ENCODE data around the gene SLC25A4. TPM values are rescaled to one million over a fixed set of nuclear protein-coding genes. Genes with fewer than 3 reads are reported as not detected.

Gene SLC25A4
- total and polyA plus RNA-seq, 2 of the 13 experiments (the other 11 are each of a cell fraction or from before 2014, with no cell fraction given): 30.3 to 42.1 TPM

DNA sequence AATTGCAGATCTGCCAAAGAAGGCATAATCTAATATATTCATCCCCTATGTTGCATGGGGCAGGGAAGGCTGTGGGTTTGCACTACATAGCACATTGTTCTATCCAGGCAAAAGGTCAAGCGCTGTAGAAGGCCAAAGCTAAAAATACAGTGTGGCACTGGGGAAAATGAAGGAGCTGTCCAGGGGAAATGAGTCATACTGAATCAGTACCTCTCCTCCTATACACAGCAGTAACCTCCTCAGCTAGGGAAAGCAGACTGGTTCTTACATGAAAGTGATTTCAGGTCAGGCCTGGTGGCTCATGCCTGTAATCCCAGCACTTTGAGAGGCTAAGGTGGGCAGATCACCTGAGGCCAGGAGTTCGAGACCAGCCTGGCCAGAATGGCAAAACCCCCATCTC is 31.0 kb upstream of the SLC25A4 start (continued):
- TF ChIP-seq, protein P1, sequence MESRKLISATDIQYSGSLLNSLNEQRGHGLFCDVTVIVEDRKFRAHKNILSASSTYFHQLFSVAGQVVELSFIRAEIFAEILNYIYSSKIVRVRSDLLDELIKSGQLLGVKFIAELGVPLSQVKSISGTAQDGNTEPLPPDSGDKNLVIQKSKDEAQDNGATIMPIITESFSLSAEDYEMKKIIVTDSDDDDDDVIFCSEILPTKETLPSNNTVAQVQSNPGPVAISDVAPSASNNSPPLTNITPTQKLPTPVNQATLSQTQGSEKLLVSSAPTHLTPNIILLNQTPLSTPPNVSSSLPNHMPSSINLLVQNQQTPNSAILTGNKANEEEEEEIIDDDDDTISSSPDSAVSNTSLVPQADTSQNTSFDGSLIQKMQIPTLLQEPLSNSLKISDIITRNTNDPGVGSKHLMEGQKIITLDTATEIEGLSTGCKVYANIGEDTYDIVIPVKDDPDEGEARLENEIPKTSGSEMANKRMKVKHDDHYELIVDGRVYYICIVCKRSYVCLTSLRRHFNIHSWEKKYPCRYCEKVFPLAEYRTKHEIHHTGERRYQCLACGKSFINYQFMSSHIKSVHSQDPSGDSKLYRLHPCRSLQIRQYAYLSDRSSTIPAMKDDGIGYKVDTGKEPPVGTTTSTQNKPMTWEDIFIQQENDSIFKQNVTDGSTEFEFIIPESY (CRISPR knock-in tag; IDR thresholded peaks at IDR 0.05): 0 out of 2 replicates have a peak, but pooled peaks have one; percentile 11
- no peak for TF ChIP-seq CHD2 (IDR thresholded peaks at IDR 0.05; ENCODE audit: low read depth, low read length)
- TF ChIP-seq RXRB (CRISPR knock-in tag; IDR thresholded peaks at IDR 0.05; ENCODE audit: borderline replicate concordance): peak; percentile 76; the same call in 1 of the 2 replicates

GRCh38 chr4:185113340-185113739 is 29.7 kb upstream of the SLC25A4 start:
- no peak for FAIRE-seq
- BruUV-seq (replicated peaks): no TSS peak
- no peaks in the 10 kb centered on the region for H3K27me3 ChIP-seq (ENCODE audit: control insufficient read depth in 1 of 2, insufficient read depth in 2 of 2, low read length in 2 of 2)
- DNase-seq (ENCODE audit: low spot score): no peak
- no peak overlapping the region for H3K27ac ChIP-seq (ENCODE audit: extremely low read length, insufficient read depth, low read length)
- peaks cover 19% of the 10 kb centered on the region for H3K4me1 ChIP-seq (ENCODE audit: insufficient read depth, low read length)
- no peak overlapping the region for H3K4me3 ChIP-seq (replicated peaks in 1 of 3; ENCODE audit: insufficient read depth in 1 of 3, low read depth in 2 of 3, low read length in 3 of 3)
- POLR2A ChIA-PET: no interaction called here
- H3K4me2 ChIP-seq (ENCODE audit: low read depth, low read length): no peak overlapping the region
- CTCF ChIA-PET (ENCODE audit: low intra/inter-chr PET ratio, low total read pairs): no interaction called here
- H2AFZ ChIP-seq (ENCODE audit: low read length): no peak overlapping the region
- H3K36me3 ChIP-seq (replicated peaks in 1 of 2; ENCODE audit: control insufficient read depth in 1 of 2, insufficient read depth in 2 of 2, low read length in 2 of 2): no peaks in the 10 kb centered on the region
- intact Hi-C loops (cut with micrococcal nuclease; ENCODE audit: unreplicated experiment): no loop called here
- no peaks in the 10 kb centered on the region for H3K79me2 ChIP-seq (ENCODE audit: insufficient read depth, low read length)
- H4K20me1 ChIP-seq (ENCODE audit: insufficient read depth, low read length): no peaks in the 10 kb centered on the region
- 21% methylated on average over 2 of the region's 2 CpGs for WGBS (ENCODE audit: low lambda C conversion rate)
- ATAC-seq: no peak
- in situ Hi-C loops (cut with HindIII; ENCODE audit: extremely low pct_ligation_motif_present, low pct_unique_long_range_greater_than_20kb): no loop called here
- no peak overlapping the region for H3K9ac ChIP-seq (ENCODE audit: insufficient read depth, low read depth, low read length)
- H3K9me3 ChIP-seq (ENCODE audit: low read length): no peaks in the 10 kb centered on the region
- no peak for TF ChIP-seq ZNF775 (CRISPR knock-in tag; IDR thresholded peaks at IDR 0.05; ENCODE audit: borderline replicate concordance)
- TF ChIP-seq BCLAF1 (IDR thresholded peaks at IDR 0.05): no peak
- no peak for TF ChIP-seq ZNF263 (CRISPR knock-in tag; IDR thresholded peaks at IDR 0.05)
- TF ChIP-seq, protein P2, sequence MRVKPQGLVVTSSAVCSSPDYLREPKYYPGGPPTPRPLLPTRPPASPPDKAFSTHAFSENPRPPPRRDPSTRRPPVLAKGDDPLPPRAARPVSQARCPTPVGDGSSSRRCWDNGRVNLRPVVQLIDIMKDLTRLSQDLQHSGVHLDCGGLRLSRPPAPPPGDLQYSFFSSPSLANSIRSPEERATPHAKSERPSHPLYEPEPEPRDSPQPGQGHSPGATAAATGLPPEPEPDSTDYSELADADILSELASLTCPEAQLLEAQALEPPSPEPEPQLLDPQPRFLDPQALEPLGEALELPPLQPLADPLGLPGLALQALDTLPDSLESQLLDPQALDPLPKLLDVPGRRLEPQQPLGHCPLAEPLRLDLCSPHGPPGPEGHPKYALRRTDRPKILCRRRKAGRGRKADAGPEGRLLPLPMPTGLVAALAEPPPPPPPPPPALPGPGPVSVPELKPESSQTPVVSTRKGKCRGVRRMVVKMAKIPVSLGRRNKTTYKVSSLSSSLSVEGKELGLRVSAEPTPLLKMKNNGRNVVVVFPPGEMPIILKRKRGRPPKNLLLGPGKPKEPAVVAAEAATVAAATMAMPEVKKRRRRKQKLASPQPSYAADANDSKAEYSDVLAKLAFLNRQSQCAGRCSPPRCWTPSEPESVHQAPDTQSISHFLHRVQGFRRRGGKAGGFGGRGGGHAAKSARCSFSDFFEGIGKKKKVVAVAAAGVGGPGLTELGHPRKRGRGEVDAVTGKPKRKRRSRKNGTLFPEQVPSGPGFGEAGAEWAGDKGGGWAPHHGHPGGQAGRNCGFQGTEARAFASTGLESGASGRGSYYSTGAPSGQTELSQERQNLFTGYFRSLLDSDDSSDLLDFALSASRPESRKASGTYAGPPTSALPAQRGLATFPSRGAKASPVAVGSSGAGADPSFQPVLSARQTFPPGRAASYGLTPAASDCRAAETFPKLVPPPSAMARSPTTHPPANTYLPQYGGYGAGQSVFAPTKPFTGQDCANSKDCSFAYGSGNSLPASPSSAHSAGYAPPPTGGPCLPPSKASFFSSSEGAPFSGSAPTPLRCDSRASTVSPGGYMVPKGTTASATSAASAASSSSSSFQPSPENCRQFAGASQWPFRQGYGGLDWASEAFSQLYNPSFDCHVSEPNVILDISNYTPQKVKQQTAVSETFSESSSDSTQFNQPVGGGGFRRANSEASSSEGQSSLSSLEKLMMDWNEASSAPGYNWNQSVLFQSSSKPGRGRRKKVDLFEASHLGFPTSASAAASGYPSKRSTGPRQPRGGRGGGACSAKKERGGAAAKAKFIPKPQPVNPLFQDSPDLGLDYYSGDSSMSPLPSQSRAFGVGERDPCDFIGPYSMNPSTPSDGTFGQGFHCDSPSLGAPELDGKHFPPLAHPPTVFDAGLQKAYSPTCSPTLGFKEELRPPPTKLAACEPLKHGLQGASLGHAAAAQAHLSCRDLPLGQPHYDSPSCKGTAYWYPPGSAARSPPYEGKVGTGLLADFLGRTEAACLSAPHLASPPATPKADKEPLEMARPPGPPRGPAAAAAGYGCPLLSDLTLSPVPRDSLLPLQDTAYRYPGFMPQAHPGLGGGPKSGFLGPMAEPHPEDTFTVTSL (CRISPR knock-in tag; IDR thresholded peaks at IDR 0.05; ENCODE audit: borderline replicate concordance): no peak
- no peak for TF ChIP-seq KLF9 (CRISPR knock-in tag; IDR thresholded peaks at IDR 0.05; ENCODE audit: low read depth)
- no peak for TF ChIP-seq RNF219 (CRISPR knock-in tag; IDR thresholded peaks at IDR 0.05)
- TF ChIP-seq ZBTB38 (CRISPR knock-in tag; IDR thresholded peaks at IDR 0.05): no peak
- no peak for TF ChIP-seq ZNF605 (CRISPR knock-in tag; IDR thresholded peaks at IDR 0.05)
